ENCODE measurements around the gene YTHDF2.

- TF ChIP-seq YY1 (tag by site-specific recombination; IDR thresholded peaks at IDR 0.05) (peak; percentile 10; the same call in 1 of the 2 replicates), CTCF (tag by site-specific recombination; IDR thresholded peaks at IDR 0.05) (no peak)
Measured at GRCh38 chr1:28737307-28738132, 780 bp downstream of the YTHDF2 start.
